ENCODE data around the gene MEX3D.
"Not testable (repeated sequence)": the region's sequence is repeated elsewhere in the genome, so short reads cannot be mapped to it uniquely, and the experiment has no call there.

Gene MEX3D

GRCh38 chr19:1540365-1540925 is 27.7 kb downstream of the MEX3D start:
- no peak for DNase-seq (ENCODE audit: low spot score)

- DNase-seq (ENCODE audit: low spot score), result not testable (repeated sequence)
These were observed 28.4 kb downstream of the MEX3D start for GRCh38 chr19:1539749-1540148.

DNA sequence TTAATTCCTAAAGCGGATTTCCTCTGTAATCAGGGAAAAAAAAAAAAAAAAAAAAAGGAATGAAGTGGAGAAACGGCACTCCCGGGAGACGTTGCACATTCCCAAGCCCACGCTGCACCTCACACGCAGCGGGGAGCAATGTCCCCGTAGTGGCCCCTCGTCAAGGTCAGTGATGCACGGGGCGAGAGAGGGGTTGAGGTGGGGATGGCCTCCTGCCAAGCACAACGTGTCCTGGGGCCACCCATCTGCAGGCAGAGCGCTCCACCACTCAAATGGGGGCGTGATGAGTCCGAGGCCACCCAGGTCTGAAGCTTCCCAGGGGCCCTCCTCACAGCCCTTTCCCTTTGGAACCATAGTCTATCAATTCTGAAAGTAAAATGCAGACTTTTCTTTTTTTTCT is 29.1 kb downstream of the MEX3D start:
- DNase-seq (ENCODE audit: low spot score), result no peak

GRCh38 chr19:1535699-1536098 is 32.4 kb downstream of the MEX3D start:
- not testable (repeated sequence) for DNase-seq (ENCODE audit: low spot score)

GRCh38 chr19:1534972-1535371 is 33.2 kb downstream of the MEX3D start:
- DNase-seq (ENCODE audit: low spot score), result no peak

- no peak for DNase-seq (ENCODE audit: low spot score)
These were observed 34.5 kb downstream of the MEX3D start for GRCh38 chr19:1533510-1534150.

DNA sequence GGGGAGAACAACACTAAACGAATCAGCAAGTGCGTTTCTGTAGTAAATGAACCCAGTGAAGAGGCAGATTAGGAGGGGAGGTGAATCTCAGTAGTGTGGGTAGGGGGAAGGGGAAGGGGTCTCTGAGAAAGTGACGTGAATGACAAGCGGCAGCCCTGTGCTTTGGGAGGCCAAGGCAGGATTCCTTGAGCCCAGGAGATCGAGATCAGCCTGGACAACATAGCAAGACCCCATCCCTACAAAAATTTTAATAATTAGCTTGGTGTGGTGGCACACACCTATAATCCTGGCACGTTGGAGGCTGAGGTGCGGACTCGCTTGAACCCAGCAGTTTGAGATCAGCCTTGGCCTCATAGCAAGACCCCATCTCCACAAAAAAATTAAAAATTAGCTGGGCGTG is 36.1 kb downstream of the MEX3D start:
- no peak for DNase-seq (ENCODE audit: low spot score)

- DNase-seq (ENCODE audit: low spot score), result no peak
These were observed 36.5 kb downstream of the MEX3D start for GRCh38 chr19:1531587-1531986.

DNA sequence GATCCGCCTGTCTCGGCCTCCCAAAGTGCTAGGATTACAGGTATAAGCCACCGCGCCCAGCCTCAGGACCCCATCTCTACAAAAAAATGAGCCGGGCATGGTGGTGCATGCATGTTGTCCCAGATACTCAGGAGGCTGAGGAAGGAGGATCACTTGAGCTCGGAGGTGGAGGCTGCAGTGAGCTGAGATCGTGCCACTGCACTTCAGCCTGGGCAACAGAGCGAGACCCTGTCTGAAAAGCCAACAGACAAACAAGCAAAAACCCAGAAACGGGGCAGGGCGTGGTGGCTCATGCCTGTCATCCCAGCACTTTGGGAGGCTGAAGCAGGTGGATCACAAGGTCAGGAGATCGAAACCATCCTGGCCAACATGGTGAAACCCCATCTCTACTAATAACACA is 37.3 kb downstream of the MEX3D start:
- not testable (repeated sequence) for DNase-seq (ENCODE audit: low spot score)

DNA sequence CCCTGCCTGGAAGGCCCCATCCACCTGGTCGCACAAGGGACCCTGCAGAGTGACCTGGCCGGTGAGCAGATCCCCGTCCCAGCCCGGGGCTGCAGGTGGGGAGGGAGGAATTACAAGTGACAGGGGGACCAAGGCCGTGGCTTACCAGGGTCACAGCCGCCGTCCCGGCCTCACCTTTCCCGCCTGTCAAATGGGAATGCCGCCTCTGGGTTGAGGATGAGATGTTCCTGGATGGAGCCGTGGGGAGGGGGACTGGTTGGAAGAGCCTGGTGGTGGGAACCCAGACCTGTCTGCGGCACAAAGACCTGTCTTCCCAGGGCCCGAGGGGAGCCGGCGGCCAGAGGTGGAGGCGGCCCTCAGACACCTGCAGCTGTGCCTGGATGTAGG is 38.7 kb downstream of the MEX3D start:
- no peak for DNase-seq (ENCODE audit: low spot score)

- DNase-seq (ENCODE audit: low spot score), result no peak
These were observed 39.3 kb downstream of the MEX3D start for GRCh38 chr19:1528596-1529429.

- DNase-seq (ENCODE audit: low spot score), result no peak
These were observed 40.3 kb downstream of the MEX3D start for GRCh38 chr19:1527650-1528309.

DNA sequence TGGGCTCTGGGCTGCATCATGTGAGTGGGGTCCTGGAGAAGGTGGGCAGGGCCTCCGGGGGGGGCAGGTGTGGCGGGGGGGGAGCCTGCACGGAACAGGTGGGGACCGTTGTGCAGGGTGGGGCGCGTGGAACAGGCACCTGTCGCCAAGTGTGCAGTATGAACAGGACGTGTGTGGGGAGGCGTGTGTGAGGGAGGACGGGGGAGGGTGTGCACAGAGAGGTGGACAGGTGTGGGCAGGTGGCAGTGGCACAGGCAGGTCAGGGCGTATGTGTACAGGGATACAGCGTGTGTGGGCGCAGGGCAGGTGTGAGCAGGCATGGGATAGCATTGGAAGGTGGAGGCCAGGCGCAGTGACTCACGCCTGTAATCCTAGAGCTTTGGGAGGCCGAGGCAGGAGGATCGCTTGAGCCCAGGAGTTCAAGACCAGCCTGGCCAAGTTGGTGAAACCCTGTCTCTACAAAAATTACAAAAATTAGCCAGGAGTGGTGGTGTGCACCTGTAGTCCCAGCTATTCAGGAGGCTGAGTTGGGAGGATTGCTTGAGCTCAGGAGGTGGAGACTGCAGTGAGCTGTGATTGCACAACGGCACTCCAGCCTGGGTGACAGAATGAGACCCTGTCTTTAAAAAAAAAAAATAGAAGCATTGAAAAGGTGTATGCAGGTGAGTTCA is 41.0 kb downstream of the MEX3D start:
- DNase-seq (ENCODE audit: low spot score), result no peak

- no peak for DNase-seq (ENCODE audit: low spot score)
These were observed 41.9 kb downstream of the MEX3D start for GRCh38 chr19:1526066-1526778.

DNA sequence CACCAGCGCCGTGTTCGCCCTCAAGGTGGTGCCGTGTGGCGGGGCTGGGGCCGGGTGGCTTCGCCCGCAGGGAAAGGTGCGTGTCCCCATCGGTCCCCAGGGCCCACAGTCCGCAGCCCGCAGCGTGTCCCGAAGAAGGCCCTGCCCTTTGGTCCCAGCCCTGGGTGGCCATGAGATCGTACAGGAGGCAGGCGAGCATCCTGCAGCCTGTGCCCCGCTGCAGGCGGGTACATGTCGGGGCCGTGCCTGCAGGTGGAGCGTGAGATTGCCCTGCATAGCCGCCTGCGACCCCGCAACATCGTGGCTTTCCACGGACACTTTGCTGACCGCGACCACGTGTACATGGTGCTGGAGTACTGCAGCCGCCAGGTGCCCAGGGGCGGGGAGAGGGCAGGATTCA is 42.8 kb downstream of the MEX3D start:
- DNase-seq (ENCODE audit: low spot score), result no peak

DNA sequence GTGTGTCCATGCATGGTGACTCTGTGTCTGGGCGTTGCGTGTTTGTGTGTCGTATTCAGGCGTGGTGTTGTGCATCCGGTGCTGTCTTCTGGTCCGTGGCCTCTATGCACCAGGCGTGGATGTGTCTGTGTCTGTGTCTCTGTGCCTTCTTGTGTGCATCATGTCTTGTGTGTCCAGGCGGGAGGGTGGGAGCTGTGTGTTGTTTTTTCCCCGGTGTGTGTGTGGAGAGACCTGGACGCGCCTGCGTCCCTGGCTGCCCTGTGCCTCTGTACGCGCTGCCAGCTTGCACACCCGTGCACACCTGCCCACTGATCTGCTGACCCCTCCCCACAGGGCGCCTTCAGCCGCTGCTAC is 43.2 kb downstream of the MEX3D start:
- no peak for DNase-seq (ENCODE audit: low spot score)

DNA sequence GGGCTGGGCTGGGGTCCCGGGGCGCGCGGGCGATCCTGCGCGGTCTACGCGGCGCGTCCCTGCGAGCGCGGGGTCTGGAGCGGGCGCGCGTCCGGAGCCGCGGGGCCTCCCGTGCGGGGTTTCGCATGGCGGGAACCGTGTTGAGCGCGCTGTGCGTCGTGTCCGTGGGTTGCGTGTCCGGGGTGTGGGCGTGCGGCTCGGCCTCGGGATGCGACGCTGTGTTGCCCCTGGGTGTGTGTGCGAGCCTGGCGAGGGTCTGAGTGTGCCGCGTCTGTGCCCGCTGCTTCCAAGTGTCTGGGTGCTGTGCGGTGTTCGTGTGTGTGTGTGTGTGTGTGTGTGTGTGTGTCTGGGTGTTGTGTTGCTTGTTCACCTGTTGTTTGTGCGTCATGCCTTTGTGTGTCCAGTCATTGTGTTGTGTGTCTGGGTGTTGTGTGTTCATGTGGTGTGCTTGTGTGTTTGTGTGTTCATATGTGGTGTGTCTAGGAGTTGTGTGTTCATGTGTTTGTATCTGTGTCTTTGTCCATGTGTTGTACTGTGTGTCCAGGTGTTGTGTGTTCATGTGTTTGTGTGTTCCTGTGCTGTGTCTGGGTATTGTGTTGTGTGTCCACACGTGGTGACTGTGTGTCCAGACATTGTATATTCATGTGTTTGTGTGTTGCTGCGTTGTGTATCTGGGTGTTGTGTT is 43.7 kb downstream of the MEX3D start:
- DNase-seq (ENCODE audit: low spot score), result no peak

DNA sequence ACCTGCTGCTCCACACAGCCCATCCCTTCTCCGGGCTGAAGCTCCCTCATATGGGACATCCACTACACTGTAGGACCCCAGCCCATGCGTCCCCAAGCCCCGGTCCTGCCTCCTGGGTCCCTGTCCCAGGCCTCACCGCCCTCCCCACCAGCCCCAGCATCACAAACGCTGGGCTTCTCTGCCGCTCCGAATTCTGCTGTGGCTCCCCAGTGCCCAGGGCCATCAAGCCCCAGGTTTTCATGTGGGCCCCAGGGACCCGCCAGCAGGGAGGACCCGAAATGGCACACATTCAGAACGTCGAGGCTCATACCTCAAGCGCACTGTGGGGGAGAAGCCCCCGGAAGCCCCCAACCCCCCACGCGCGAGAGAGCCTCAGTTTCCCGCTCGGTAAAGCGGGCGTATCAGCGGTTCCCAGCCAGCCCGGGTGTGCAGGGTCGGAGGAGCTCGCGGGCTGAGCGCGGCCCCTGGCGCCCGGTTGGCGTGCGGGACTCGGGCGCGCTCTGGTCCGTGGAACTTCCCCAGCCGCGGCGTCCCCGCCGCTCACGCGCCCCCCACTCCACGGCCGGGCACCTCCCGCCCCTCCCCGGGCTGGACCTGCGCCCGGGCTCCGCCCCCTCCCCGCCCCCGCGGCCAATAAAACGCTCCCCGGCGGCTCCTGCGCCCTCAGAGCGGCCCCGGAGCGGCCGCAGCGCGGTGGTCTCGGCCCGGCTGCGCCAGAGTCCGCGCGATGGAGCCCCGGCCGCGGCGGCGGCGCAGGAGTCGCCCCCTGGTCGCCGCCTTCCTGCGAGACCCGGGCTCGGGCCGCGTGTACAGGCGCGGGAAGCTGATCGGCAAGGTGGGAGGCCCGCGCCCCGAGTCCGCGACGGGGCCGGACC is 44.5 kb downstream of the MEX3D start, which contains the start of gene PLK5:
TSS of gene PLK5 (plus strand) at position 666 of the 875 bp plus-strand sequence. CDS start 2,920 bp downstream, outside the sequence.
- DNase-seq (ENCODE audit: low spot score), result no peak

GRCh38 chr19:1522838-1523237 is 45.3 kb downstream of the MEX3D start:
- DNase-seq (ENCODE audit: low spot score), result no peak
